ENCODE results near the gene RNU6-8.

Gene RNU6-8

GRCh38 chr14:32201193-32201815 lies 1.8 kb downstream of the RNU6-8 start (continued):
- TF ChIP-seq EGR2 (tag by site-specific recombination; IDR thresholded peaks at IDR 0.05; ENCODE audit: low read depth) (no peak), ZNF10 (tag by site-specific recombination; IDR thresholded peaks at IDR 0.05) (no peak; the same call in 1 of the 2 replicates), ZBTB20 (tag by site-specific recombination; IDR thresholded peaks at IDR 0.05) (no peak; the same call in 1 of the 2 replicates), BCL11B (tag by site-specific recombination; IDR thresholded peaks at IDR 0.05; ENCODE audit: low read depth) (0 out of 2 replicates have a peak, but pooled peaks have one; percentile 14), ZNF639 (tag by site-specific recombination; IDR thresholded peaks at IDR 0.05) (no peak), PRDM4 (tag by site-specific recombination; IDR thresholded peaks at IDR 0.05) (no peak), KLF17 (tag by site-specific recombination; IDR thresholded peaks at IDR 0.05) (no peak), ZNF16 (tag by site-specific recombination; IDR thresholded peaks at IDR 0.05; ENCODE audit: low read depth) (no peak), ZNF140 (tag by site-specific recombination; IDR thresholded peaks at IDR 0.05) (no peak), ZNF558 (tag by site-specific recombination; IDR thresholded peaks at IDR 0.05) (no peak), ZNF518A (tag by site-specific recombination; conservative IDR thresholded peaks at IDR 0.05; ENCODE audit: low read depth) (no peak), OSR2 (tag by site-specific recombination; IDR thresholded peaks at IDR 0.05) (no peak), ZNF596 (tag by site-specific recombination; IDR thresholded peaks at IDR 0.05) (no peak), TSHZ1 (tag by site-specific recombination; IDR thresholded peaks at IDR 0.05; ENCODE audit: borderline replicate concordance) (no peak), ZNF626 (tag by site-specific recombination; IDR thresholded peaks at IDR 0.05) (no peak), ZNF600 (tag by site-specific recombination; IDR thresholded peaks at IDR 0.05) (no peak), ZNF677 (tag by site-specific recombination; IDR thresholded peaks at IDR 0.05) (no peak), SP3 (tag by site-specific recombination; IDR thresholded peaks at IDR 0.05) (no peak), ZNF280C (tag by site-specific recombination; IDR thresholded peaks at IDR 0.05) (no peak), SCRT2 (tag by site-specific recombination; IDR thresholded peaks at IDR 0.05) (no peak), GFI1B (tag by site-specific recombination; IDR thresholded peaks at IDR 0.05) (no peak), ZNF121 (tag by site-specific recombination; IDR thresholded peaks at IDR 0.05) (no peak), ZNF114 (tag by site-specific recombination; IDR thresholded peaks at IDR 0.05) (no peak)

Data from HEK293 (cell line).